Glomerular endothelial cell (primary cell): ENCODE measurements around the gene PPP1R7. TPM values are rescaled to one million over a fixed set of nuclear protein-coding genes. Genes with fewer than 3 reads are reported as not detected.
"Not testable (repeated sequence)": the region's sequence is repeated elsewhere in the genome, so short reads cannot be mapped to it uniquely, and the experiment has no call there.

Source experiments
- DNase-seq: peaks from one replicate; pipeline ENCODE4 v3.0.0-alpha.2; 2011; ENCODE audit warnings: low read depth, low spot score; ENCODE audit errors: extremely low read depth
- total RNA-seq: library from RNA; depleted of rRNA; stranded (reverse); fragments of >200 nt; gene quantifications from 2 replicates; pipeline ENCODE4 v1.2.3, GENCODE V29; 2015

Gene PPP1R7
- total RNA-seq, 1 donor from 2014 or later: 62.9 TPM

GRCh38 chr2:241189093-241189855, 39.0 kb downstream of the PPP1R7 start:
- no peak for DNase-seq

- DNase-seq: no peak
Measured at GRCh38 chr2:241189856-241190201, 39.6 kb downstream of the PPP1R7 start.

GRCh38 chr2:241190291-241190981, 40.2 kb downstream of the PPP1R7 start:
- no peak for DNase-seq

- no peak for DNase-seq
Measured at GRCh38 chr2:241191081-241191480, 40.8 kb downstream of the PPP1R7 start.

- no peak for DNase-seq
Measured at GRCh38 chr2:241193271-241193670, 43.0 kb downstream of the PPP1R7 start.

- no peak for DNase-seq
Measured at GRCh38 chr2:241194811-241195210, 44.5 kb downstream of the PPP1R7 start.

- no peak for DNase-seq
Measured at GRCh38 chr2:241195506-241196130, 45.4 kb downstream of the PPP1R7 start.

- DNase-seq: not testable (repeated sequence)
Measured at GRCh38 chr2:241197246-241197645, 47.0 kb downstream of the PPP1R7 start.

- no peak for DNase-seq
Measured at GRCh38 chr2:241197947-241198346, 47.7 kb downstream of the PPP1R7 start.

- no peak for DNase-seq
Measured at GRCh38 chr2:241198381-241199279, 48.4 kb downstream of the PPP1R7 start.

- DNase-seq: no peak
Measured at GRCh38 chr2:241199286-241199685, 49.0 kb downstream of the PPP1R7 start.

- no peak for DNase-seq
Measured at GRCh38 chr2:241199897-241200821, 49.9 kb downstream of the PPP1R7 start.

- no peak for DNase-seq
Measured at GRCh38 chr2:241200822-241201395, 50.6 kb downstream of the PPP1R7 start.

- no peak for DNase-seq
Measured at GRCh38 chr2:241201445-241202267, 51.4 kb downstream of the PPP1R7 start.

- no peak for DNase-seq
Measured at GRCh38 chr2:241202268-241202585, 52.0 kb downstream of the PPP1R7 start.

- no peak for DNase-seq
Measured at GRCh38 chr2:241202681-241203080, 52.4 kb downstream of the PPP1R7 start.

GRCh38 chr2:241203218-241204009, 53.1 kb downstream of the PPP1R7 start:
- DNase-seq: no peak

- DNase-seq: no peak
Measured at GRCh38 chr2:241204010-241204384, 53.7 kb downstream of the PPP1R7 start.
